Measurements from ENCODE around the gene IRAK1. TPM values are rescaled to one million over a fixed set of nuclear protein-coding genes. Genes with fewer than 3 reads are reported as not detected.

IRAK1 gene
- polyA plus RNA-seq, 1 of the 3 experiments (the other 2 are of a cell fraction): 68.5 TPM

DNA sequence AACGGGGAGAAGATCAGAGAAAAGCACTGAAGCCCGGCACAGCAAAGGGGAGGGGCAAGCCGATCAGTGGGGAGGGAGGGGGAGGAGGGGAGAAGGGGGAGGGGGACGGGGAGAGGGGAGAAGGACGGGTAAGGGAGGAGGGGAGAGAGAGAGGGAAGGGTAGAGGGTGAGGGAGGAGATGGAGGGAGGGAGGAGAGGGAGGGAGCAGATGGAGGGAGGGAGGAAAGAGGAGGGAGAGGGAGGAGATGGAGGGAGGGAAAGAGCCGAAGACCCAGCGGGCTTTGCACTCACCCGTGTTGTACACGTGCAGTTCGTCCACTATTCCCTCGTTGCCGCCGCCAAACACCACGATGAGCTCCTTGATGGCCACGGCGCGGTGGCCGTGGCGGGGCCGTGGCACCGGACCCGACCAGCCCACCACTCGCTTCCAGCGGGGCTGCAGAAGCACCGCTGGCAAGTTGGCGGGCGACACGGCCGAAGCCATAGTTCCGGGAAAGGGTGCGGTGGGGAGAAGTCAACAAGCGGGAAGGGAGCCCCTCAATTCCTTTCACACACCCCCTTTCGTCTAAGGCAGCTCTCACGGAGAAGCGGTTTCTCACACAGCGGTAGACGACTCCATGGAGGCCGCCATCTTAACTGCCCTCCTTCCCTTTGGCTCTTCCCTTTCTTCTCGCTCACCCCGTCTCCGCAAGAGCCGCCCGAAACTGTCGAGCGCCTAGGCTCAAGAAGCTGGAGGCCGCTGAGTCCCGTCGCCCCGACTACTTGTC lies 49.2 kb downstream of the IRAK1 start (continued):
- TF ChIP-seq, protein P1, sequence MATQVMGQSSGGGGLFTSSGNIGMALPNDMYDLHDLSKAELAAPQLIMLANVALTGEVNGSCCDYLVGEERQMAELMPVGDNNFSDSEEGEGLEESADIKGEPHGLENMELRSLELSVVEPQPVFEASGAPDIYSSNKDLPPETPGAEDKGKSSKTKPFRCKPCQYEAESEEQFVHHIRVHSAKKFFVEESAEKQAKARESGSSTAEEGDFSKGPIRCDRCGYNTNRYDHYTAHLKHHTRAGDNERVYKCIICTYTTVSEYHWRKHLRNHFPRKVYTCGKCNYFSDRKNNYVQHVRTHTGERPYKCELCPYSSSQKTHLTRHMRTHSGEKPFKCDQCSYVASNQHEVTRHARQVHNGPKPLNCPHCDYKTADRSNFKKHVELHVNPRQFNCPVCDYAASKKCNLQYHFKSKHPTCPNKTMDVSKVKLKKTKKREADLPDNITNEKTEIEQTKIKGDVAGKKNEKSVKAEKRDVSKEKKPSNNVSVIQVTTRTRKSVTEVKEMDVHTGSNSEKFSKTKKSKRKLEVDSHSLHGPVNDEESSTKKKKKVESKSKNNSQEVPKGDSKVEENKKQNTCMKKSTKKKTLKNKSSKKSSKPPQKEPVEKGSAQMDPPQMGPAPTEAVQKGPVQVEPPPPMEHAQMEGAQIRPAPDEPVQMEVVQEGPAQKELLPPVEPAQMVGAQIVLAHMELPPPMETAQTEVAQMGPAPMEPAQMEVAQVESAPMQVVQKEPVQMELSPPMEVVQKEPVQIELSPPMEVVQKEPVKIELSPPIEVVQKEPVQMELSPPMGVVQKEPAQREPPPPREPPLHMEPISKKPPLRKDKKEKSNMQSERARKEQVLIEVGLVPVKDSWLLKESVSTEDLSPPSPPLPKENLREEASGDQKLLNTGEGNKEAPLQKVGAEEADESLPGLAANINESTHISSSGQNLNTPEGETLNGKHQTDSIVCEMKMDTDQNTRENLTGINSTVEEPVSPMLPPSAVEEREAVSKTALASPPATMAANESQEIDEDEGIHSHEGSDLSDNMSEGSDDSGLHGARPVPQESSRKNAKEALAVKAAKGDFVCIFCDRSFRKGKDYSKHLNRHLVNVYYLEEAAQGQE (IDR thresholded peaks at IDR 0.05; ENCODE audit: low read depth, low read length): no peak
- TF ChIP-seq RXRA (IDR thresholded peaks at IDR 0.05; ENCODE audit: borderline replicate concordance, low read depth): no peak
- 0 out of 2 replicates have a peak, but pooled peaks have one; percentile 32 for TF ChIP-seq SIN3A (IDR thresholded peaks at IDR 0.05; ENCODE audit: borderline replicate concordance, low read depth, low read length)
- TF ChIP-seq, protein P2, sequence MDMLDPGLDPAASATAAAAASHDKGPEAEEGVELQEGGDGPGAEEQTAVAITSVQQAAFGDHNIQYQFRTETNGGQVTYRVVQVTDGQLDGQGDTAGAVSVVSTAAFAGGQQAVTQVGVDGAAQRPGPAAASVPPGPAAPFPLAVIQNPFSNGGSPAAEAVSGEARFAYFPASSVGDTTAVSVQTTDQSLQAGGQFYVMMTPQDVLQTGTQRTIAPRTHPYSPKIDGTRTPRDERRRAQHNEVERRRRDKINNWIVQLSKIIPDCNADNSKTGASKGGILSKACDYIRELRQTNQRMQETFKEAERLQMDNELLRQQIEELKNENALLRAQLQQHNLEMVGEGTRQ (IDR thresholded peaks at IDR 0.05; ENCODE audit: borderline replicate concordance, low read depth, low read length): no peak
- TF ChIP-seq, protein P3, sequence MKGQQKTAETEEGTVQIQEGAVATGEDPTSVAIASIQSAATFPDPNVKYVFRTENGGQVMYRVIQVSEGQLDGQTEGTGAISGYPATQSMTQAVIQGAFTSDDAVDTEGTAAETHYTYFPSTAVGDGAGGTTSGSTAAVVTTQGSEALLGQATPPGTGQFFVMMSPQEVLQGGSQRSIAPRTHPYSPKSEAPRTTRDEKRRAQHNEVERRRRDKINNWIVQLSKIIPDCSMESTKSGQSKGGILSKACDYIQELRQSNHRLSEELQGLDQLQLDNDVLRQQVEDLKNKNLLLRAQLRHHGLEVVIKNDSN (IDR thresholded peaks at IDR 0.05; ENCODE audit: borderline replicate concordance, low read depth): no peak
- TF ChIP-seq FOXM1 (IDR thresholded peaks at IDR 0.05; ENCODE audit: low read depth): peak; percentile 41; the same call in 1 of the 2 replicates
- no peak for TF ChIP-seq FOSL2 (IDR thresholded peaks at IDR 0.05; ENCODE audit: borderline replicate concordance, low read depth)
- TF ChIP-seq RFX5 (IDR thresholded peaks at IDR 0.05; ENCODE audit: low read length): no peak
- no peak for TF ChIP-seq NFIC (IDR thresholded peaks at IDR 0.05; ENCODE audit: borderline replicate concordance)
- TF ChIP-seq POLR2AphosphoS5 (IDR thresholded peaks at IDR 0.05; ENCODE audit: low read depth, low read length): peak; percentile 46; the same call in 1 of the 2 replicates

DNA sequence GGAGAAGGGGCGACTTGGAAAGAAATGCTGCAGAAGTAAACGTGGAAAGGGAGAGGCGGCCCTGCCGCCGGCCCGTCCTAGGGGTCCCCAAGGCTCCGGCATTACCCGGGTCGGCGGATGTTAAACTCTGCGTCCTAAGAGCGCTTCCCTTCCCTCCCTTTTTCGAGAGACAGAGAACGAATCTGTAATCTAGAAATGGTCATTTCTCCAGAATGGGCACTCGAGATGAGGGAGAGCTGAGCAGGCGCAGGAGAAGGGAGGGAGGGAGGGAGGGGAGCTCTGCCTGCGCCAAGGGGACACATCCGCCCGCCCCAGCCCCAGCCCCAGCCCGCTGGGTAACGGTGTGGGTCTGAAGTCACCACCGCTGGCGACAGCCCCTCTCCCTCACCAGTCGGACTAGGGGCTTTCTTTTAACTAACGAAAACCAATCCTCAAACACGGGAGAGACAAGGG lies 49.8 kb downstream of the IRAK1 start:
- peaks cover 77% of the 10 kb centered on the region for H3K79me2 ChIP-seq (ENCODE audit: insufficient read depth)
- peaks cover 0 to 4% of the 10 kb centered on the region in 2 experiments for H3K36me3 ChIP-seq (replicated peaks in 1 of 2; ENCODE audit: control insufficient read depth in 1 of 2, insufficient read depth in 2 of 2, low read length in 1 of 2)
- 15% methylated on average over 19 of the region's 26 CpGs for WGBS (ENCODE audit: low lambda C conversion rate)
- H3K27ac ChIP-seq (ENCODE audit: low read depth in 2 of 2, low read length in 1 of 2): peak overlapping the region; percentile 60 to 99; a peak in 3 of 4 replicates
- CTCF ChIA-PET: interaction anchor here (0.7 to 11.6 kb wide), 8 partner anchors 21 to 262 kb away, joined by 3 to 179 read pairs (median 4); partner anchors contain the start of genes ARHGAP4, PLXNB3 and RENBP
- DNase-seq: peak; percentile 59
- H2AFZ ChIP-seq (ENCODE audit: low read depth): no peak overlapping the region
- H3K4me3 ChIP-seq (ENCODE audit: low read depth in 2 of 2, low read length in 1 of 2): peak overlapping the region; percentile 90 to 98
- no peaks in the 10 kb centered on the region for H3K27me3 ChIP-seq (ENCODE audit: insufficient read depth)
- H3K9me2 ChIP-seq: no peaks in the 10 kb centered on the region
- peaks cover 7% of the 10 kb centered on the region for H3F3A ChIP-seq (replicated peaks; ENCODE audit: insufficient read depth)
- H3K4me1 ChIP-seq (ENCODE audit: control insufficient read depth in 1 of 2, insufficient read depth in 2 of 2, low read depth in 1 of 2, low read length in 1 of 2): peaks cover 16 to 51% of the 10 kb centered on the region in 2 experiments; a peak in 2 of 4 replicates
- TF ChIP-seq, protein P4, sequence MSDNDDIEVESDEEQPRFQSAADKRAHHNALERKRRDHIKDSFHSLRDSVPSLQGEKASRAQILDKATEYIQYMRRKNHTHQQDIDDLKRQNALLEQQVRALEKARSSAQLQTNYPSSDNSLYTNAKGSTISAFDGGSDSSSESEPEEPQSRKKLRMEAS (IDR thresholded peaks at IDR 0.05; ENCODE audit: low read depth): no peak
- no peak for TF ChIP-seq NFIC (IDR thresholded peaks at IDR 0.05; ENCODE audit: borderline replicate concordance)
- TF ChIP-seq YY1 (IDR thresholded peaks at IDR 0.05; ENCODE audit: low read depth): no peak
- TF ChIP-seq, protein P5, sequence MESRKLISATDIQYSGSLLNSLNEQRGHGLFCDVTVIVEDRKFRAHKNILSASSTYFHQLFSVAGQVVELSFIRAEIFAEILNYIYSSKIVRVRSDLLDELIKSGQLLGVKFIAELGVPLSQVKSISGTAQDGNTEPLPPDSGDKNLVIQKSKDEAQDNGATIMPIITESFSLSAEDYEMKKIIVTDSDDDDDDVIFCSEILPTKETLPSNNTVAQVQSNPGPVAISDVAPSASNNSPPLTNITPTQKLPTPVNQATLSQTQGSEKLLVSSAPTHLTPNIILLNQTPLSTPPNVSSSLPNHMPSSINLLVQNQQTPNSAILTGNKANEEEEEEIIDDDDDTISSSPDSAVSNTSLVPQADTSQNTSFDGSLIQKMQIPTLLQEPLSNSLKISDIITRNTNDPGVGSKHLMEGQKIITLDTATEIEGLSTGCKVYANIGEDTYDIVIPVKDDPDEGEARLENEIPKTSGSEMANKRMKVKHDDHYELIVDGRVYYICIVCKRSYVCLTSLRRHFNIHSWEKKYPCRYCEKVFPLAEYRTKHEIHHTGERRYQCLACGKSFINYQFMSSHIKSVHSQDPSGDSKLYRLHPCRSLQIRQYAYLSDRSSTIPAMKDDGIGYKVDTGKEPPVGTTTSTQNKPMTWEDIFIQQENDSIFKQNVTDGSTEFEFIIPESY (IDR thresholded peaks at IDR 0.05; ENCODE audit: borderline replicate concordance, low read depth): no peak
- no peak for TF ChIP-seq ELF1 (IDR thresholded peaks at IDR 0.05)
- TF ChIP-seq, protein P6, sequence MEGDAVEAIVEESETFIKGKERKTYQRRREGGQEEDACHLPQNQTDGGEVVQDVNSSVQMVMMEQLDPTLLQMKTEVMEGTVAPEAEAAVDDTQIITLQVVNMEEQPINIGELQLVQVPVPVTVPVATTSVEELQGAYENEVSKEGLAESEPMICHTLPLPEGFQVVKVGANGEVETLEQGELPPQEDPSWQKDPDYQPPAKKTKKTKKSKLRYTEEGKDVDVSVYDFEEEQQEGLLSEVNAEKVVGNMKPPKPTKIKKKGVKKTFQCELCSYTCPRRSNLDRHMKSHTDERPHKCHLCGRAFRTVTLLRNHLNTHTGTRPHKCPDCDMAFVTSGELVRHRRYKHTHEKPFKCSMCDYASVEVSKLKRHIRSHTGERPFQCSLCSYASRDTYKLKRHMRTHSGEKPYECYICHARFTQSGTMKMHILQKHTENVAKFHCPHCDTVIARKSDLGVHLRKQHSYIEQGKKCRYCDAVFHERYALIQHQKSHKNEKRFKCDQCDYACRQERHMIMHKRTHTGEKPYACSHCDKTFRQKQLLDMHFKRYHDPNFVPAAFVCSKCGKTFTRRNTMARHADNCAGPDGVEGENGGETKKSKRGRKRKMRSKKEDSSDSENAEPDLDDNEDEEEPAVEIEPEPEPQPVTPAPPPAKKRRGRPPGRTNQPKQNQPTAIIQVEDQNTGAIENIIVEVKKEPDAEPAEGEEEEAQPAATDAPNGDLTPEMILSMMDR (IDR thresholded peaks at IDR 0.05): no peak
- no peak for TF ChIP-seq RXRA (IDR thresholded peaks at IDR 0.05; ENCODE audit: borderline replicate concordance, low read depth)
- no peak for TF ChIP-seq TEAD4 (IDR thresholded peaks at IDR 0.05; ENCODE audit: borderline replicate concordance, insufficient read depth)
- peak; percentile 56 for TF ChIP-seq NRF1 (IDR thresholded peaks at IDR 0.05; ENCODE audit: low read depth, low read length)
- no peaks in the 10 kb centered on the region for H3K9me3 ChIP-seq
- peak overlapping the region; percentile 98; the same call in 1 of the 2 replicates for H3K9ac ChIP-seq
- H3K4me2 ChIP-seq: peak overlapping the region; percentile 80
- peaks cover 50% of the 10 kb centered on the region for H4K20me1 ChIP-seq (ENCODE audit: insufficient read depth)
- POLR2A ChIA-PET: interaction anchor here (0.6 to 1.4 kb wide), 2 partner anchors 9 to 35 kb away, joined by 3 read pairs; partner anchors contain the start of gene NAA10
